CD4-positive, alpha-beta T cell (primary cell): ENCODE measurements around the gene CD6. TPM values are rescaled to one million over a fixed set of nuclear protein-coding genes. Genes with fewer than 3 reads are reported as not detected.

ENCODE experiments used
- ATAC-seq: fragments of 200-7000 bp; cut with Tn5 transposase; one replicate; pipeline ENCODE4 v1.10.0; 2022; ENCODE audit warnings: mild to moderate bottlenecking; ENCODE audit not compliant: poor library complexity
- CTCF ChIA-PET: fragments of 350-600 bp; sonication (Branson Sonifier 250); formaldehyde crosslinking; loops from one replicate; lab custom pipeline; 2021; ENCODE audit warnings: antibody characterized with exemption, inconsistent platforms; lab: Charles Lee
- POLR2A ChIA-PET: fragments of 350-600 bp; sonication (Branson Sonifier 250); formaldehyde crosslinking; loops from one replicate; lab custom pipeline; 2021; ENCODE audit warnings: antibody characterized with exemption, inconsistent platforms; lab: Charles Lee
- DNase-seq, 14 experiments: peaks; one replicate each; pipeline ENCODE4 v3.0.0-alpha.2; 2013 to 2020; ENCODE audit warnings: mixed read lengths in 2 of 14
- H3K27ac ChIP-seq, 2 donors: one replicate each; pipeline versions ENCODE4 v1.5.1 to v1.7.0; 2013; ENCODE audit warnings: low read length in 2 of 2, low read depth in 1 of 2, mild to moderate bottlenecking in 1 of 2
- H3K27me3 ChIP-seq, 2 experiments: 1 replicate in 1 of 2; 2 replicates in 1 of 2; pipeline versions ENCODE4 v1.6.1 to v1.7.0; 2013; ENCODE audit warnings: low read length in 2 of 2, control low read depth in 1 of 2, mild to moderate bottlenecking in 1 of 2, moderate library complexity in 1 of 2; ENCODE audit not compliant: insufficient read depth in 2 of 2, control insufficient read depth in 1 of 2
- H3K36me3 ChIP-seq: one replicate; pipeline ENCODE4 v1.6.1; 2013; ENCODE audit warnings: low read length, control low read depth; ENCODE audit not compliant: insufficient read depth
- H3K4me1 ChIP-seq: one replicate; pipeline ENCODE4 v1.6.1; 2013; ENCODE audit warnings: low read length, control low read depth; ENCODE audit not compliant: insufficient read depth
- H3K4me3 ChIP-seq: one replicate; pipeline ENCODE4 v1.5.1; 2013; ENCODE audit warnings: mild to moderate bottlenecking, low read length, moderate library complexity
- H3K9me3 ChIP-seq, 2 experiments: 1 replicate in 1 of 2; 2 replicates in 1 of 2; pipeline versions ENCODE4 v1.6.1 to v1.7.0; 2013; ENCODE audit warnings: low read length in 2 of 2, mild to moderate bottlenecking in 2 of 2, control low read depth in 1 of 2, moderate library complexity in 1 of 2; ENCODE audit not compliant: control insufficient read depth in 1 of 2, insufficient read depth in 1 of 2
- H3K27ac Mint-ChIP-seq: one replicate; pipeline ENCODE4 v1.8.0; 2020; ENCODE audit warnings: mixed read lengths
- H3K27me3 Mint-ChIP-seq: one replicate; pipeline ENCODE4 v1.8.0; 2021; ENCODE audit warnings: mixed read lengths
- H3K36me3 Mint-ChIP-seq: one replicate; pipeline ENCODE4 v1.8.0; 2021; ENCODE audit warnings: low read depth, mixed read lengths
- H3K4me1 Mint-ChIP-seq: one replicate; pipeline ENCODE4 v1.8.0; 2021; ENCODE audit warnings: low read depth, mixed read lengths
- H3K4me3 Mint-ChIP-seq: one replicate; pipeline ENCODE4 v1.8.0; 2020; ENCODE audit warnings: mild to moderate bottlenecking, mixed read lengths
- H3K9me3 Mint-ChIP-seq: one replicate; pipeline ENCODE4 v1.8.0; 2020; ENCODE audit warnings: mixed read lengths
- CTCF ChIP-seq: fragments of 200-600 bp; IDR thresholded peaks from one replicate; pipeline ENCODE4 v1.8.0; 2022; ENCODE audit warnings: antibody characterized with exemption, mild to moderate bottlenecking
- intact Hi-C, 2 experiments: fragments of 100-400 bp; cut with DNase I in 1 of 2; cut with micrococcal nuclease in 1 of 2; formaldehyde crosslinking; loops; one replicate each; pipeline versions ENCODE4 v1.15.1 to v1.9.0; 2023 to 2025; cut with DNase I, micrococcal nuclease
- total RNA-seq, 174 experiments: library from RNA in 2 of 174; stranded (reverse) in 2 of 174; gene quantifications; one replicate each; pipeline ENCODE4 v1.2.3 and lab custom pipeline; 2021 to 2026

The CD6 gene
- total RNA-seq, 2 experiments from 2014 or later, result 814 to 827 TPM

GRCh38 chr11:60934790-60935605, 36.5 kb upstream of the CD6 start:
- Histone ChIP-seq H3K4me3 (no peak overlapping the region), H3K4me1 (no peaks in the 10 kb centered on the region), H3K36me3 (no peaks in the 10 kb centered on the region), H3K9me3 (no peaks in the 10 kb centered on the region), H3K27me3 (peaks cover 0 to 5% of the 10 kb centered on the region in 2 experiments), H3K27ac (no peak overlapping the region)
- no peak for DNase-seq
- Mint-ChIP-seq H3K4me1 (no peaks in the 10 kb centered on the region), H3K9me3 (no peaks in the 10 kb centered on the region), H3K27me3 (no peaks in the 10 kb centered on the region), H3K4me3 (no peak overlapping the region), H3K27ac (no peak overlapping the region), H3K36me3 (no peaks in the 10 kb centered on the region)
- ATAC-seq, result no peak
- ChIA-PET CTCF (no interaction called here), POLR2A (interaction anchor here (0.6 kb wide), 1 partner anchor 140 kb away, joined by 3 read pairs; no protein-coding TSS in a partner anchor)
- no peak for TF ChIP-seq CTCF
- intact Hi-C loops, result no loop called here

- Mint-ChIP-seq H3K36me3 (no peaks in the 10 kb centered on the region), H3K4me1 (no peaks in the 10 kb centered on the region), H3K4me3 (no peak overlapping the region), H3K9me3 (no peaks in the 10 kb centered on the region), H3K27me3 (no peaks in the 10 kb centered on the region), H3K27ac (no peak overlapping the region)
- no peaks in the 10 kb centered on the region for H3K36me3 ChIP-seq
- POLR2A ChIA-PET, result no interaction called here
- no peak for DNase-seq
- H3K27ac ChIP-seq, result no peak overlapping the region
- peaks cover 0 to 2% of the 10 kb centered on the region in 2 experiments for H3K27me3 ChIP-seq
- CTCF ChIA-PET, result no interaction called here
- no peak for TF ChIP-seq CTCF
- intact Hi-C loops, result no loop called here
- ATAC-seq, result no peak
- no peaks in the 10 kb centered on the region for H3K4me1 ChIP-seq
- H3K9me3 ChIP-seq, result no peaks in the 10 kb centered on the region
- no peak overlapping the region for H3K4me3 ChIP-seq
Observed at GRCh38 chr11:60935676-60936442, 35.6 kb upstream of the CD6 start.

GRCh38 chr11:60936467-60937143, 34.9 kb upstream of the CD6 start:
- H3K4me1 Mint-ChIP-seq, result no peaks in the 10 kb centered on the region
- no peak for ATAC-seq
- H3K9me3 ChIP-seq, result no peaks in the 10 kb centered on the region
- ChIA-PET CTCF (no interaction called here), POLR2A (no interaction called here)
- no peak overlapping the region for H3K27ac ChIP-seq
- no peak for DNase-seq
- H3K9me3 Mint-ChIP-seq, result no peaks in the 10 kb centered on the region
- no peaks in the 10 kb centered on the region for H3K27me3 ChIP-seq
- no peaks in the 10 kb centered on the region for H3K36me3 ChIP-seq
- no peaks in the 10 kb centered on the region for H3K27me3 Mint-ChIP-seq
- TF ChIP-seq CTCF, result no peak
- no peak overlapping the region for H3K4me3 ChIP-seq
- H3K4me3 Mint-ChIP-seq, result no peak overlapping the region
- H3K27ac Mint-ChIP-seq, result no peak overlapping the region
- intact Hi-C loops, result no loop called here
- H3K36me3 Mint-ChIP-seq, result peaks cover 5% of the 10 kb centered on the region
- no peaks in the 10 kb centered on the region for H3K4me1 ChIP-seq
